ENCODE results near the gene VAC14. TPM values are rescaled to one million over a fixed set of nuclear protein-coding genes. Genes with fewer than 3 reads are reported as not detected.

VAC14 gene
- total and polyA plus RNA-seq, 2 of the 8 experiments (the other 6 are each of a cell fraction or from before 2014, with no cell fraction given): 56.0 to 108 TPM

GRCh38 chr16:70741783-70742125 lies 59.2 kb downstream of the VAC14 start:
- TF ChIP-seq TAF1 (IDR thresholded peaks at IDR 0.05; ENCODE audit: low read depth, low read length) (no peak), USF2 (IDR thresholded peaks at IDR 0.05; ENCODE audit: low read length) (no peak), SIX5 (IDR thresholded peaks at IDR 0.05; ENCODE audit: low read depth, low read length) (no peak), ATF2 (IDR thresholded peaks at IDR 0.05; ENCODE audit: low read length) (no peak), JUND (IDR thresholded peaks at IDR 0.05; ENCODE audit: low read length) (no peak), RFX5 (IDR thresholded peaks at IDR 0.05; ENCODE audit: borderline replicate concordance, low read depth, low read length) (no peak), MAX (IDR thresholded peaks at IDR 0.05) (no peak), EGR1 (IDR thresholded peaks at IDR 0.05; ENCODE audit: borderline replicate concordance, low read depth, low read length) (no peak)
- Histone ChIP-seq H2BK12ac (ENCODE audit: low read depth, low read length) (no peak overlapping the region), H3K4me3 (ENCODE audit: extremely low read depth in 1 of 4, insufficient read depth in 2 of 4, low read depth in 3 of 4, low read length in 4 of 4) (no peak overlapping the region), H3K27ac (ENCODE audit: low read depth, low read length) (no peak overlapping the region), H3K36me3 (ENCODE audit: control insufficient read depth in 2 of 4, insufficient read depth in 4 of 4, low read length in 3 of 4) (peaks cover 3 to 14% (median 8%) of the 10 kb centered on the region in 4 experiments; a peak in 5 of 8 replicates), H4K91ac (replicated peaks; ENCODE audit: insufficient read length, low read length) (no peak overlapping the region), H3K27me3 (replicated peaks in 1 of 4; ENCODE audit: control insufficient read depth in 3 of 4, extremely low read depth in 1 of 4, insufficient read depth in 3 of 4, low read length in 3 of 4) (no peaks in the 10 kb centered on the region), H3K4me1 (replicated peaks in 1 of 4; ENCODE audit: control insufficient read depth in 3 of 4, insufficient read depth in 4 of 4, low read length in 3 of 4) (peaks cover 0 to 7% (median 3%) of the 10 kb centered on the region in 4 experiments; a peak in 6 of 7 replicates), H4K5ac (ENCODE audit: insufficient read length, low read depth, low read length) (no peak overlapping the region), H3K18ac (ENCODE audit: extremely low read depth, low read length) (no peak overlapping the region), H2BK15ac (ENCODE audit: low read length) (no peak overlapping the region), H2BK120ac (replicated peaks; ENCODE audit: low read depth, low read length) (no peak overlapping the region), H3K4ac (replicated peaks; ENCODE audit: insufficient read length, low read depth, low read length) (no peak overlapping the region), H2AK5ac (ENCODE audit: low read depth, low read length) (no peak overlapping the region), H3K4me2 (ENCODE audit: insufficient read depth in 1 of 2, low read depth in 2 of 2, low read length in 2 of 2) (no peak overlapping the region), H3K9me3 (ENCODE audit: insufficient read depth in 2 of 2, low read depth in 1 of 2, low read length in 1 of 2) (peaks cover 0 to 6% of the 10 kb centered on the region in 2 experiments; a peak in 1 of 4 replicates), H2BK20ac (ENCODE audit: low read length) (no peak overlapping the region), H3K9ac (replicated peaks in 1 of 4; ENCODE audit: extremely low read depth in 1 of 4, low read depth in 3 of 4, low read length in 3 of 4) (no peak overlapping the region), H2AFZ (ENCODE audit: low read length) (no peak overlapping the region), H3K79me2 (ENCODE audit: control insufficient read depth in 1 of 2, insufficient read depth in 2 of 2, low read length in 2 of 2) (no peaks in the 10 kb centered on the region), H3K23ac (ENCODE audit: insufficient read length) (no peak overlapping the region), H2BK5ac (ENCODE audit: low read depth, low read length) (no peak overlapping the region), H4K8ac (ENCODE audit: extremely low read depth, insufficient read depth, low read length) (no peak overlapping the region), H3K79me1 (ENCODE audit: low read depth, low read length) (no peaks in the 10 kb centered on the region), H3K56ac (replicated peaks; ENCODE audit: insufficient read length, low read depth, low read length) (no peak overlapping the region), H4K20me1 (replicated peaks in 1 of 2; ENCODE audit: control insufficient read depth in 1 of 2, insufficient read depth in 2 of 2, low read length in 2 of 2) (peaks cover 0 to 3% of the 10 kb centered on the region in 2 experiments), H3K23me2 (ENCODE audit: low read depth, low read length) (no peaks in the 10 kb centered on the region), H3K14ac (ENCODE audit: insufficient read length) (no peak overlapping the region)
- 87% methylated on average over 9 of the region's 9 CpGs; no CpG with 5 or more reads in 1 of the 2 experiments for WGBS, 2 experiments (ENCODE audit: extremely low coverage in 1 of 2, insufficient coverage in 1 of 2, insufficient read length in 1 of 2, insufficient replicate concordance in 2 of 2, low coverage in 1 of 2, low lambda C conversion rate in 2 of 2, missing lambda C conversion rate in 1 of 2)
- ChIA-PET CTCF (ENCODE audit: partially characterized antibody) (interaction anchor here (0.6 to 12.8 kb wide), 7 partner anchors 10 to 60 kb away, joined by 3 to 148 read pairs (median 4); no protein-coding TSS in a partner anchor), POLR2A (ENCODE audit: partially characterized antibody) (interaction anchor here (1.6 kb wide), 1 partner anchor 53 kb away, joined by 3 read pairs; no protein-coding TSS in a partner anchor)
- FAIRE-seq: no peak
- DNase-seq (ENCODE audit: low read depth in 1 of 2, low spot score in 2 of 2): no peak
